Right atrium auricular region (tissue), 2 donors: ENCODE results near the gene RBMS2. TPM values are rescaled to one million over a fixed set of nuclear protein-coding genes. Genes with fewer than 3 reads are reported as not detected.
A peak's percentile ranks its signal among the peaks of the same experiment; 100 is the strongest.

ENCODE experiments used
- DNase-seq: peaks from one replicate; pipeline ENCODE4 v3.0.0-alpha.2; 2019; ENCODE audit warnings: low spot score
- H3K27ac ChIP-seq, 2 donors: fragments of 200-600 bp; sonication (generic); 1 replicate in 1 of 2; 2 replicates in 1 of 2; pipeline ENCODE4 v1.5.1; 2016 to 2019
- H3K27me3 ChIP-seq, 2 donors: fragments of 200-600 bp; sonication (generic); one replicate each; pipeline versions ENCODE4 v1.5.1 to v1.6.0; 2017 to 2019
- H3K36me3 ChIP-seq: fragments of 200-600 bp; sonication (generic); one replicate; pipeline ENCODE4 v1.5.1; 2016
- H3K4me1 ChIP-seq, 2 donors: fragments of 200-600 bp; sonication (generic); one replicate each; pipeline versions ENCODE4 v1.5.1 to v1.6.0; 2017 to 2019
- H3K4me3 ChIP-seq, 2 donors: fragments of 200-600 bp; sonication (generic); 1 replicate in 1 of 2; 2 replicates in 1 of 2; pipeline ENCODE4 v1.5.1; 2017 to 2019; ENCODE audit warnings: mild to moderate bottlenecking in 1 of 2, moderate library complexity in 1 of 2
- H3K9me3 ChIP-seq, 2 donors: fragments of 200-600 bp; sonication (generic); one replicate each; pipeline ENCODE4 v1.5.1; 2019
- CTCF ChIP-seq, 2 donors: fragments of 200-600 bp; sonication (generic); IDR thresholded peaks; one replicate each; pipeline ENCODE4 v1.5.1; 2019; ENCODE audit warnings: antibody characterized with exemption in 2 of 2
- total RNA-seq, 2 donors: library from RNA; depleted of rRNA; stranded (reverse); fragments of >200 nt; gene quantifications; one replicate each; pipeline ENCODE4 v1.1.0, GENCODE V29; 2016

RBMS2 gene
- total RNA-seq, 2 donors from 2014 or later, result 12.8 to 28.5 TPM

- no peak for TF ChIP-seq CTCF (IDR thresholded peaks at IDR 0.05)
- H3K4me1 ChIP-seq, result peaks cover 0 to 37% of the 10 kb centered on the region in 2 donors
- no peaks in the 10 kb centered on the region for H3K27me3 ChIP-seq
- H3K27ac ChIP-seq, result peak overlapping the region; percentile 94 to 97
- DNase-seq, result no peak
- H3K36me3 ChIP-seq, result peaks cover 52% of the 10 kb centered on the region
- no peaks in the 10 kb centered on the region for H3K9me3 ChIP-seq
- peak overlapping the region; percentile 93 to 100 for H3K4me3 ChIP-seq
Measured at GRCh38 chr12:56644654-56645053, 123.0 kb downstream of the RBMS2 start.

- DNase-seq, result no peak
- no peak for TF ChIP-seq CTCF (IDR thresholded peaks at IDR 0.05)
- H3K4me1 ChIP-seq, result peaks cover 0 to 32% of the 10 kb centered on the region in 2 donors
- peak overlapping the region; percentile 93 to 100 for H3K4me3 ChIP-seq
- H3K36me3 ChIP-seq, result peaks cover 46% of the 10 kb centered on the region
- no peaks in the 10 kb centered on the region for H3K27me3 ChIP-seq
- no peaks in the 10 kb centered on the region for H3K9me3 ChIP-seq
- peak overlapping the region; percentile 94 to 97 for H3K27ac ChIP-seq
Measured at GRCh38 chr12:56645201-56645716, 123.6 kb downstream of the RBMS2 start.

Other genes starting within 250 kb of the RBMS2 start
- gene CS, start 221.5 kb upstream of the RBMS2 start, total RNA-seq, result 100 to 1,000 TPM; 236 to 513 TPM
- 10 to 100 TPM; 37.0 to 55.2 TPM for gene CNPY2, start 205.8 kb upstream of the RBMS2 start, total RNA-seq
- gene PAN2, start 187.8 kb upstream of the RBMS2 start, total RNA-seq, result 10 to 100 TPM; 14.5 to 18.4 TPM
- not detected for gene IL23A, start 182.9 kb upstream of the RBMS2 start, total RNA-seq
- 10 to 100 TPM; 28.3 to 41.0 TPM for gene STAT2, start 161.7 kb upstream of the RBMS2 start, total RNA-seq
- gene APOF, start 159.0 kb upstream of the RBMS2 start, total RNA-seq, result not detected
- 1 to 10 TPM; 2.1 to 3.0 TPM for gene TIMELESS, start 72.4 kb upstream of the RBMS2 start, total RNA-seq
- not detected for gene MIP, start 67.2 kb upstream of the RBMS2 start, total RNA-seq
- gene SPRYD4, start 53.2 kb upstream of the RBMS2 start, total RNA-seq, result 1 to 10 TPM; 1.7 to 2.7 TPM
- gene GLS2, start 33.7 kb upstream of the RBMS2 start, total RNA-seq, result 1 to 10 TPM in 1 of 2 donors, under 1 TPM in 1; 0.96 to 1.7 TPM
- 10 to 100 TPM; 38.6 to 42.7 TPM for gene BAZ2A, start 108.5 kb downstream of the RBMS2 start, total RNA-seq
- gene ATP5F1B, start 124.2 kb downstream of the RBMS2 start, total RNA-seq, result 1,000 to 10,000 TPM; 1,028 to 1,860 TPM
- gene PTGES3, start 166.5 kb downstream of the RBMS2 start, total RNA-seq, result 10 to 100 TPM; 69.6 to 71.1 TPM
- 100 to 1,000 TPM; 529 to 636 TPM for gene NACA, start 203.5 kb downstream of the RBMS2 start, total RNA-seq
- 1 to 10 TPM; 2.2 to 2.6 TPM for gene PRIM1, start 230.5 kb downstream of the RBMS2 start, total RNA-seq
- gene HSD17B6, start 241.5 kb downstream of the RBMS2 start, total RNA-seq, result 1 to 10 TPM in 1 of 2 donors, under 1 TPM in 1; 0.41 to 4.8 TPM